ENCODE measurements around the gene OSBPL6. TPM values are rescaled to one million over a fixed set of nuclear protein-coding genes. Genes with fewer than 3 reads are reported as not detected.

Gene OSBPL6
- total RNA-seq, 6 donors from 2014 or later: 2.0 to 35.4 (median 5.1) TPM

DNA sequence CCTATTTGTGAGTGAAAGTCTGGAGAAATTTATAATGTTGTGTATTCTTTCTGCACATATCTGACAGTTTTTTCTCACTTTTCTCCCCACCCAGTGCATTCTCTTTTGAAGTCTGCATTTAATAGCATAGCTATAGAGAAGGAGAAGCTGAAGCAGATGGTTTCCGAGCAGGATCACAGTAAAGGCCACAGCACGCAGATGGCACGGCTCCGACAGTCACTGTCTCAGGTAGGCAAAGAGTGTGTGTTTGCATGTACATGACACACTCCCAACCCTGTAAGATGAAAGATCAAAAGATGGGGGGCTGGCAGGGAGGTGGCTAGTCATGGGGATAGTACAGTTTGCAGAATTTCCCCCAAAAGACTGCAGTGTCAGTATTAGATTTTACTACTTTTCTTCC lies 167.3 kb downstream of the OSBPL6 start:
- no peak overlapping the region for H3K27ac ChIP-seq
- no peak overlapping the region for H3K4me3 ChIP-seq
- 94 to 99% methylated on average over 4 of the region's 4 CpGs for WGBS, 2 donors
- H3K27me3 ChIP-seq: no peaks in the 10 kb centered on the region
- peaks cover 0 to 7% (median 0%) of the 10 kb centered on the region in 4 donors for H3K36me3 ChIP-seq
- no peak for ATAC-seq (ENCODE audit: low FRiP score in 2 of 2)
- H3K4me1 ChIP-seq: no peaks in the 10 kb centered on the region
- no peak for DNase-seq
- peaks cover 0 to 8% (median 0%) of the 10 kb centered on the region in 4 donors for H3K9me3 ChIP-seq
- TF ChIP-seq, protein P1, sequence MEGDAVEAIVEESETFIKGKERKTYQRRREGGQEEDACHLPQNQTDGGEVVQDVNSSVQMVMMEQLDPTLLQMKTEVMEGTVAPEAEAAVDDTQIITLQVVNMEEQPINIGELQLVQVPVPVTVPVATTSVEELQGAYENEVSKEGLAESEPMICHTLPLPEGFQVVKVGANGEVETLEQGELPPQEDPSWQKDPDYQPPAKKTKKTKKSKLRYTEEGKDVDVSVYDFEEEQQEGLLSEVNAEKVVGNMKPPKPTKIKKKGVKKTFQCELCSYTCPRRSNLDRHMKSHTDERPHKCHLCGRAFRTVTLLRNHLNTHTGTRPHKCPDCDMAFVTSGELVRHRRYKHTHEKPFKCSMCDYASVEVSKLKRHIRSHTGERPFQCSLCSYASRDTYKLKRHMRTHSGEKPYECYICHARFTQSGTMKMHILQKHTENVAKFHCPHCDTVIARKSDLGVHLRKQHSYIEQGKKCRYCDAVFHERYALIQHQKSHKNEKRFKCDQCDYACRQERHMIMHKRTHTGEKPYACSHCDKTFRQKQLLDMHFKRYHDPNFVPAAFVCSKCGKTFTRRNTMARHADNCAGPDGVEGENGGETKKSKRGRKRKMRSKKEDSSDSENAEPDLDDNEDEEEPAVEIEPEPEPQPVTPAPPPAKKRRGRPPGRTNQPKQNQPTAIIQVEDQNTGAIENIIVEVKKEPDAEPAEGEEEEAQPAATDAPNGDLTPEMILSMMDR (IDR thresholded peaks at IDR 0.05): no peak
- TF ChIP-seq POLR2AphosphoS5 (IDR thresholded peaks at IDR 0.05) (no peak), EP300 (IDR thresholded peaks at IDR 0.05) (no peak), POLR2A (IDR thresholded peaks at IDR 0.05) (no peak)

DNA sequence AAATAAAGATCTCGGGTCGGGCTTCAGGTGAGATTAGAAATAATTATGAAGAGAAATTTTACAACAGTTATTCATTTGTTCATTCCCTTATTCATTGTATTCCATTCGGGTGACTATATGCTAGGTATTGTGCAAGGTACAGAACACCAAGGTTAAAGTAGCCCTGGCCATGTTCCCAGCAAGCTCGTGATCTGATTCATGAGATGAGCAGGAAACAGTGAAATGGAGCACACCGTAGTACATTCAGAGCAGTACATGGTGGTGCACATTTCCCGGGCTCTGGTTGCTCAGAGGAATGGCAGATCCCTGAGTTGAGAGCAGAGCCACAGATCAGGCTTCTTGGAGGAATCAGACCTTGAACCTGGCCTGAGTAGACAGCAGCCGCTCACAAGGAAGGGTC lies 168.9 kb downstream of the OSBPL6 start:
- WGBS, 2 donors: 73 to 97% methylated on average over 6 to 7 of the region's 7 CpGs
- ATAC-seq (ENCODE audit: low FRiP score in 2 of 2) (peak in 1 of 2 donors; percentile 51), DNase-seq (peak in 1 of 2 donors; percentile 68)
- no peak overlapping the region for H3K4me3 ChIP-seq
- H3K36me3 ChIP-seq: peaks cover 0 to 7% (median 0%) of the 10 kb centered on the region in 4 donors
- H3K4me1 ChIP-seq: no peaks in the 10 kb centered on the region
- H3K27me3 ChIP-seq: no peaks in the 10 kb centered on the region
- H3K27ac ChIP-seq: no peak overlapping the region
- TF ChIP-seq POLR2AphosphoS5 (IDR thresholded peaks at IDR 0.05) (no peak), EP300 (IDR thresholded peaks at IDR 0.05) (no peak), POLR2A (IDR thresholded peaks at IDR 0.05) (no peak)
- TF ChIP-seq, protein P1 (IDR thresholded peaks at IDR 0.05): no peak
- no peaks in the 10 kb centered on the region for H3K9me3 ChIP-seq

DNA sequence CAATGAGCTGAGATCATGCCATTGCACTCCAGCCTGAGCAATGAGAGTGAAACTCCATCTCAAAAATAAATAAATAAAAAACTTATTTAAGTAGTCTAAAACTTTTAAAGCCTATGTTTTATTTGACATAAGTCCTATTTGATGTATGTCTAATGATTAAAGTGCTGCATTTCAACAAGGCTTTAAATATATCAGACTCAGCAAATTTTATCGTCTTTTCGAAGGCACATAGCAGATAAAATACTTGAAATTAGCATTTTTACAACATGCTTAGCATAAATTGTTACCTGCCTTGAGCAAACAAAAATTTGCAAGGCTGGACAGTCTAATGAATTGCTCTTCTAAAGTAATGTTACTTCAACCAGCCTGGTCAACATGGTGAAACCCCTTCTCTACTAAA lies 170.8 kb downstream of the OSBPL6 start:
- TF ChIP-seq, protein P1 (IDR thresholded peaks at IDR 0.05): no peak
- TF ChIP-seq POLR2AphosphoS5 (IDR thresholded peaks at IDR 0.05): no peak
- no peak for TF ChIP-seq POLR2A (IDR thresholded peaks at IDR 0.05)
- no peak for TF ChIP-seq EP300 (IDR thresholded peaks at IDR 0.05)

DNA sequence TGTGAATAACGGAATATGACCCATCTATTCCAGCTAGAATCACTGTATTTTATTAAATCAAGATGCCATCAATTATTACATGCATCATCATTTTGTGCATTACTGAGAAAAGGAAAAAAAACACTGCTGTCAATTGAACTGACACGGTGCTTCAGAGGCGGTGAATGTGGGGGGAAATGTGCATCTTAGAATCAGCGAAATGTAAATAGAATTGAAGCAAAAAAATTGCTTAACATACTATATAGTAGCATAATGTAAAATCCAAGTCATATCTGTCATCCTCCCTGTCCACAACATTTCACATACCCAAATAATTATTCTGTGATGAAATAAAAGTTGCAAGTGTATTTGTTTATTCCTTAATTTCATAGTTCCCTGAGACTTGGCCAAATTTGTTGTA lies 172.1 kb downstream of the OSBPL6 start:
- H3K27me3 ChIP-seq: no peaks in the 10 kb centered on the region
- no peak overlapping the region for H3K4me3 ChIP-seq
- no peaks in the 10 kb centered on the region for H3K9me3 ChIP-seq
- H3K4me1 ChIP-seq: no peaks in the 10 kb centered on the region
- TF ChIP-seq EP300 (IDR thresholded peaks at IDR 0.05) (no peak), POLR2AphosphoS5 (IDR thresholded peaks at IDR 0.05) (no peak), POLR2A (IDR thresholded peaks at IDR 0.05) (no peak)
- TF ChIP-seq, protein P1 (IDR thresholded peaks at IDR 0.05): no peak
- no peak overlapping the region for H3K27ac ChIP-seq
- H3K36me3 ChIP-seq: peaks cover 0 to 7% (median 0%) of the 10 kb centered on the region in 4 donors
- ATAC-seq (ENCODE audit: low FRiP score in 2 of 2) (no peak), DNase-seq (no peak)
- WGBS, 2 donors: 88 to 89% methylated on average over 4 of the region's 4 CpGs

More for the DNA sequence above, 170.8 kb downstream of the OSBPL6 start:
- H3K4me1 ChIP-seq: no peaks in the 10 kb centered on the region
- ATAC-seq (ENCODE audit: low FRiP score in 2 of 2) (no peak), DNase-seq (no peak)
- WGBS, 2 donors: 87 to 88% methylated on average over 2 of the region's 2 CpGs
- H3K9me3 ChIP-seq: no peaks in the 10 kb centered on the region
- H3K4me3 ChIP-seq: no peak overlapping the region
- peaks cover 0 to 7% (median 0%) of the 10 kb centered on the region in 4 donors for H3K36me3 ChIP-seq
- H3K27me3 ChIP-seq: no peaks in the 10 kb centered on the region
- H3K27ac ChIP-seq: no peak overlapping the region

DNA sequence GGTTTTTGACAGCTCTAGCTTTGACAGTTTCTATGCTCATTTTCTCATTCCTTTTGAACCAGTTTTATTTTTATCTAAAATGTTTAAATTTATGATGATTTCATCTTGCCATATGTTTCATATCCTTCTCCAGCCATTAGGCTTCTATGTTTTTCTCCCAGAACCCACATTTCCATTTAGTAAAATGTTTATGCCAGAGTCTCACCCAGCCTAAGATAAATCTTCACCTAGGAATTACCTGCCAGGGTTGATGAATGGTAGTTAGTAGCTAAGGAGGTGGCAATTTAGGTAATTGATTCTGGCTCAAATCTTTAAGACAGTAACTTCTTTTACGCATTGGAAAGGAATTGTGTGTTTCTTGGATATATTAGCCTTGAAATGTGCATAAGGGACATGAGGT lies 173.0 kb downstream of the OSBPL6 start:
- Histone ChIP-seq H3K9me3 (no peaks in the 10 kb centered on the region), H3K36me3 (peaks cover 0 to under 1% (median 0%) of the 10 kb centered on the region in 4 donors), H3K27ac (no peak overlapping the region), H3K4me1 (no peaks in the 10 kb centered on the region), H3K4me3 (no peak overlapping the region), H3K27me3 (no peaks in the 10 kb centered on the region)
- 97 to 100% methylated on average over 1 of the region's 1 CpG for WGBS, 2 donors
- TF ChIP-seq, protein P1 (IDR thresholded peaks at IDR 0.05): no peak
- no peak for TF ChIP-seq POLR2A (IDR thresholded peaks at IDR 0.05)
- TF ChIP-seq POLR2AphosphoS5 (IDR thresholded peaks at IDR 0.05): no peak
- TF ChIP-seq EP300 (IDR thresholded peaks at IDR 0.05): no peak
- ATAC-seq (ENCODE audit: low FRiP score in 2 of 2) (no peak), DNase-seq (no peak)
